Suprapubic skin (tissue), 4 donors: ENCODE measurements around the gene MYL6B. TPM values are rescaled to one million over a fixed set of nuclear protein-coding genes. Genes with fewer than 3 reads are reported as not detected.

Experiments
- DNase-seq, 2 donors: peaks; one replicate each; pipeline ENCODE4 v3.0.0-alpha.2; 2019; ENCODE audit warnings: low spot score in 2 of 2
- H3K27ac ChIP-seq: fragments of 200-600 bp; sonication (generic); one replicate; pipeline ENCODE4 v1.5.1; 2019
- H3K27me3 ChIP-seq: fragments of 200-600 bp; sonication (generic); one replicate; pipeline ENCODE4 v1.5.1; 2019
- H3K36me3 ChIP-seq: fragments of 200-600 bp; sonication (generic); one replicate; pipeline ENCODE4 v1.5.1; 2019
- H3K4me1 ChIP-seq: fragments of 200-600 bp; sonication (generic); one replicate; pipeline ENCODE4 v1.5.1; 2019
- H3K4me3 ChIP-seq: fragments of 200-600 bp; sonication (generic); one replicate; pipeline ENCODE4 v1.5.1; 2019; ENCODE audit warnings: mild to moderate bottlenecking
- H3K9me3 ChIP-seq: fragments of 200-600 bp; sonication (generic); one replicate; pipeline ENCODE4 v1.5.1; 2019
- CTCF ChIP-seq, 2 donors: fragments of 200-600 bp in 1 of 2; fragments of 450-650 bp in 1 of 2; sonication (generic) in 1 of 2; IDR thresholded peaks; one replicate each; pipeline ENCODE4 v1.5.1; 2016 to 2019; ENCODE audit warnings: antibody characterized with exemption in 2 of 2, mild to moderate bottlenecking in 1 of 2, moderate library complexity in 1 of 2
- EP300 ChIP-seq: sonication (generic); formaldehyde crosslinking; IDR thresholded peaks from one replicate; pipeline ENCODE4 v1.6.1; 2017; ENCODE audit warnings: antibody characterized with exemption
- POLR2A ChIP-seq, 2 donors: fragments of 450-650 bp; IDR thresholded peaks; one replicate each; pipeline ENCODE4 v1.6.1; 2017; ENCODE audit warnings: antibody characterized with exemption in 2 of 2, mild to moderate bottlenecking in 2 of 2, moderate library complexity in 2 of 2
- POLR2AphosphoS5 ChIP-seq, 3 donors: sonication (generic); formaldehyde crosslinking; IDR thresholded peaks; one replicate each; pipeline ENCODE4 v1.6.1; 2017; ENCODE audit warnings: antibody characterized with exemption in 3 of 3
- WGBS: methylation state at CpG from one replicate; pipeline ENCODE4 v1.1.5; 2018; 5-methylcytosine and 5-hydroxymethylcytosine counted together
- total RNA-seq, 4 donors: library from RNA; depleted of rRNA; stranded (reverse); fragments of >200 nt; gene quantifications; one replicate each; pipeline ENCODE4 v1.1.0, GENCODE V29; 2016

MYL6B gene
- total RNA-seq, 4 donors from 2014 or later: 28.3 to 37.4 (median 28.5) TPM

GRCh38 chr12:56163533-56164344, 11.4 kb downstream of the MYL6B start:
- Histone ChIP-seq H3K36me3 (peaks cover 88% of the 10 kb centered on the region), H3K4me1 (peaks cover 38% of the 10 kb centered on the region)

GRCh38 chr12:56164345-56164729, 11.9 kb downstream of the MYL6B start:
- Histone ChIP-seq H3K36me3 (peaks cover 94% of the 10 kb centered on the region), H3K27ac (no peak overlapping the region), H3K27me3 (no peaks in the 10 kb centered on the region), H3K4me3 (no peak overlapping the region), H3K9me3 (no peaks in the 10 kb centered on the region), H3K4me1 (peaks cover 34% of the 10 kb centered on the region)
- WGBS: 89% methylated on average over 17 of the region's 17 CpGs
- DNase-seq: no peak
- TF ChIP-seq POLR2A (IDR thresholded peaks at IDR 0.05) (no peak), EP300 (no peak), CTCF (IDR thresholded peaks at IDR 0.05) (no peak), POLR2AphosphoS5 (IDR thresholded peaks at IDR 0.05) (no peak)

More at GRCh38 chr12:56163533-56164344, 11.4 kb downstream of the MYL6B start:
- Histone ChIP-seq H3K27ac (no peak overlapping the region), H3K4me3 (no peak overlapping the region), H3K27me3 (no peaks in the 10 kb centered on the region), H3K9me3 (no peaks in the 10 kb centered on the region)
- WGBS: 74% methylated on average over 11 of the region's 11 CpGs
- DNase-seq: no peak
- TF ChIP-seq EP300 (no peak), CTCF (IDR thresholded peaks at IDR 0.05) (no peak), POLR2A (IDR thresholded peaks at IDR 0.05) (no peak), POLR2AphosphoS5 (IDR thresholded peaks at IDR 0.05) (no peak)

- Histone ChIP-seq H3K36me3 (peaks cover 96% of the 10 kb centered on the region), H3K27ac (no peak overlapping the region), H3K4me3 (no peak overlapping the region), H3K27me3 (no peaks in the 10 kb centered on the region), H3K4me1 (peaks cover 23% of the 10 kb centered on the region), H3K9me3 (no peaks in the 10 kb centered on the region)
- DNase-seq: no peak
- TF ChIP-seq EP300 (no peak), POLR2AphosphoS5 (IDR thresholded peaks at IDR 0.05) (no peak), POLR2A (IDR thresholded peaks at IDR 0.05) (no peak), CTCF (IDR thresholded peaks at IDR 0.05) (no peak)
- WGBS: 87% methylated on average over 4 of the region's 4 CpGs
These were observed 13.0 kb downstream of the MYL6B start for GRCh38 chr12:56165369-56165768.

GRCh38 chr12:56169229-56169759, 16.9 kb downstream of the MYL6B start:
- H3K27ac ChIP-seq: no peak overlapping the region
- DNase-seq: no peak
- no peak overlapping the region for H3K4me3 ChIP-seq
- 88% methylated on average over 11 of the region's 11 CpGs for WGBS
- peaks cover 98% of the 10 kb centered on the region for H3K36me3 ChIP-seq
- no peaks in the 10 kb centered on the region for H3K9me3 ChIP-seq
- no peaks in the 10 kb centered on the region for H3K4me1 ChIP-seq
- no peaks in the 10 kb centered on the region for H3K27me3 ChIP-seq
- TF ChIP-seq EP300 (no peak), POLR2AphosphoS5 (IDR thresholded peaks at IDR 0.05) (no peak), CTCF (IDR thresholded peaks at IDR 0.05) (no peak)

GRCh38 chr12:56172839-56173238, 20.5 kb downstream of the MYL6B start:
- TF ChIP-seq POLR2A (IDR thresholded peaks at IDR 0.05) (no peak), POLR2AphosphoS5 (IDR thresholded peaks at IDR 0.05) (no peak), CTCF (IDR thresholded peaks at IDR 0.05) (no peak), EP300 (no peak)
- H3K4me3 ChIP-seq: no peak overlapping the region
- H3K36me3 ChIP-seq: peaks cover 100% of the 10 kb centered on the region
- no peak for DNase-seq
- 92% methylated on average over 7 of the region's 7 CpGs for WGBS
- no peak overlapping the region for H3K27ac ChIP-seq
- no peaks in the 10 kb centered on the region for H3K27me3 ChIP-seq
- no peaks in the 10 kb centered on the region for H3K4me1 ChIP-seq
- no peaks in the 10 kb centered on the region for H3K9me3 ChIP-seq
